ENCODE measurements around the gene LTB. TPM values are rescaled to one million over a fixed set of nuclear protein-coding genes. Genes with fewer than 3 reads are reported as not detected.

LTB gene
- total and polyA plus RNA-seq, 9 of the 15 experiments (the other 6 are each of a cell fraction or from before 2014, with no cell fraction given), result 0.07 to 0.51 TPM; not detected in 7

GRCh38 chr6:31541658-31542521 is 40.3 kb downstream of the LTB start, which contains the start of gene DDX39B (continued):
- TF ChIP-seq CEBPG (CRISPR knock-in tag; IDR thresholded peaks at IDR 0.05) (no peak), CEBPG (tag; conservative IDR thresholded peaks at IDR 0.05 in 1 of 2, IDR thresholded peaks at IDR 0.05 in 1 of 2) (no peak), ARID3B (CRISPR knock-in tag; IDR thresholded peaks at IDR 0.05; ENCODE audit: borderline replicate concordance) (no peak; the same call in 1 of the 2 replicates), CHCHD3 (CRISPR knock-in tag; IDR thresholded peaks at IDR 0.05) (peak; percentile 57; the same call in 1 of the 2 replicates), ZNF431 (CRISPR knock-in tag; IDR thresholded peaks at IDR 0.05) (no peak), SP1 (CRISPR knock-in tag; IDR thresholded peaks at IDR 0.05) (peak; percentile 88), USF2 (CRISPR knock-in tag; IDR thresholded peaks at IDR 0.05) (no peak), ARID4B (CRISPR knock-in tag; IDR thresholded peaks at IDR 0.05) (peak; percentile 14; the same call in 1 of the 2 replicates), ZC3H4 (CRISPR knock-in tag; IDR thresholded peaks at IDR 0.05; ENCODE audit: borderline replicate concordance) (no peak), TOE1 (IDR thresholded peaks at IDR 0.05; ENCODE audit: borderline replicate concordance) (peak; percentile 94), TOE1 (CRISPR knock-in tag; IDR thresholded peaks at IDR 0.05; ENCODE audit: borderline replicate concordance, low read depth) (peak; percentile 91; the same call in 1 of the 2 replicates), ETS1 (conservative IDR thresholded peaks at IDR 0.05; ENCODE audit: control insufficient read depth, low read depth, low read length) (peak; percentile 75; the same call in 1 of the 2 replicates), ZNF232 (CRISPR knock-in tag; IDR thresholded peaks at IDR 0.05) (no peak), ELK1 (CRISPR knock-in tag; IDR thresholded peaks at IDR 0.05) (0 out of 2 replicates have a peak, but pooled peaks have one; percentile 62), PHF21A (IDR thresholded peaks at IDR 0.05; ENCODE audit: borderline replicate concordance, low read depth) (no peak), SMAD1 (IDR thresholded peaks at IDR 0.05; ENCODE audit: low read depth, low read length, partially characterized antibody) (peak; percentile 81), SREBF1 (IDR thresholded peaks at IDR 0.05; ENCODE audit: borderline replicate concordance, low read depth, low read length) (0 out of 2 replicates have a peak, but pooled peaks have one; percentile 82)

All from K562 (cell line).